ENCODE measurements around the gene ATG13.

DNA sequence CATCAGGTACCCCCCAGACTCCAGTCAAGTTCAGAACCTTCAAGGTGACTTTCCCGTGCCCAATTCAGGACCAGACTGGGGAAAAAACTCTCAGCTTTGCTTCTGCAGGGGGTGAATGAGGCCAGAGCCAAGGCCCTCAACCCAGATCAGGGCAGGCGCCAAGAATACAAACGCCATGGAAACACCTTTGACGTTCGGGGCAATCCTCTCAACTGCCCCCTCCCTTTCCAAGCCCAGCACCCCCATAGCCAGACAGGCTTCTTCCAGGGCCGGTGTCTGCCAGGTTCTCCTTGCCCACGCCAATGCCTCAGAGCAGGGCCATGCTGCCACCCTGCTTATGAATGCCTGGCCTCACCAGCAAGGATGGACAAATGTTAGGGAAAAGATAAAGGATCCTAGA, 77.3 kb downstream of the ATG13 start:
- TF ChIP-seq, protein P1, sequence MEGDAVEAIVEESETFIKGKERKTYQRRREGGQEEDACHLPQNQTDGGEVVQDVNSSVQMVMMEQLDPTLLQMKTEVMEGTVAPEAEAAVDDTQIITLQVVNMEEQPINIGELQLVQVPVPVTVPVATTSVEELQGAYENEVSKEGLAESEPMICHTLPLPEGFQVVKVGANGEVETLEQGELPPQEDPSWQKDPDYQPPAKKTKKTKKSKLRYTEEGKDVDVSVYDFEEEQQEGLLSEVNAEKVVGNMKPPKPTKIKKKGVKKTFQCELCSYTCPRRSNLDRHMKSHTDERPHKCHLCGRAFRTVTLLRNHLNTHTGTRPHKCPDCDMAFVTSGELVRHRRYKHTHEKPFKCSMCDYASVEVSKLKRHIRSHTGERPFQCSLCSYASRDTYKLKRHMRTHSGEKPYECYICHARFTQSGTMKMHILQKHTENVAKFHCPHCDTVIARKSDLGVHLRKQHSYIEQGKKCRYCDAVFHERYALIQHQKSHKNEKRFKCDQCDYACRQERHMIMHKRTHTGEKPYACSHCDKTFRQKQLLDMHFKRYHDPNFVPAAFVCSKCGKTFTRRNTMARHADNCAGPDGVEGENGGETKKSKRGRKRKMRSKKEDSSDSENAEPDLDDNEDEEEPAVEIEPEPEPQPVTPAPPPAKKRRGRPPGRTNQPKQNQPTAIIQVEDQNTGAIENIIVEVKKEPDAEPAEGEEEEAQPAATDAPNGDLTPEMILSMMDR (IDR thresholded peaks at IDR 0.05): no peak
- no peak for TF ChIP-seq POLR2A (IDR thresholded peaks at IDR 0.05)
- TF ChIP-seq POLR2AphosphoS5 (IDR thresholded peaks at IDR 0.05): no peak
